ENCODE measurements around the gene C13orf46.
"Not testable (repeated sequence)": the region's sequence is repeated elsewhere in the genome, so short reads cannot be mapped to it uniquely, and the experiment has no call there.

DNA sequence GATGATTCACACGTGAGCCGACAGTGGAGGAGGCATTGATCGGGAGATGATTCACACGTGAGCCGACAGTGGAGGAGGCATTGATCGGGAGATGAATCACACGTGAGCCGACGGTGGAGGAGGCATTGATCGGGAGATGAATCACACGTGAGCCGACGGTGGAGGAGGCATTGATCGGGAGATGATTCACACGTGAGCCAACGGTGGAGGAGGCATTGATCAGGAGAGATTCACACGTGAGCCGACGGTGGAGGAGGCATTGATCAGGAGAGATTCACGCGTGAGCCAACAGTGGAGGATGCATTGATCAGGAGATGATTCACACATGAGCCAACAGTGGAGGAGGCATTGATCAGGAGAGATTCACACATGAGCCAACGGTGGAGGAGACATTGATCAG is 60.0 kb downstream of the C13orf46 start:
- not testable (repeated sequence) for TF ChIP-seq POLR2A, POLR2AphosphoS5 (IDR thresholded peaks at IDR 0.05; ENCODE audit: low read depth, low read length)

Data from GM12892 (cell line).